ENCODE measurements around the gene AGA.

AGA gene

DNA sequence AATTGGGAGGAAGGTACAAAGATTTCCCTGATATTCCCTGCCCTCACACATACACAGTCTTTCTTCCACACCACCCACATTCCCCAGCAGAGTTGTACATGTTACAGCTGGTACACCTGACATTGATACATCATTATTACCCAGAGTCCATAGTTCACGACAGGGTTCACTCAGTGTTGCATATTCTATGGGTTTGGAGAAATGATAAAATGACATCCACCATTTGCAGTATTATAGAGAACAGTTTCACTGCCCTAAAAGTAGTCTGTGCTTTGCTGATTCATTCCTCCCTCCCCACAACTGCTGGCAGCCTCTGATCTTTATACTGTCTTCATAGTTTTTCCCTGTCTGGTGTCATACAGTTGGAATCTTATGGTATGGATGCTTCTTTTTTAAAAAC lies 15.0 kb downstream of the AGA start:
- DNase-seq: no peak
- Mint-ChIP-seq H3K27ac (no peak overlapping the region), H3K4me3 (no peak overlapping the region), H3K9me3 (no peaks in the 10 kb centered on the region), H3K36me3 (peaks cover 17% of the 10 kb centered on the region), H3K4me1 (no peaks in the 10 kb centered on the region), H3K27me3 (no peaks in the 10 kb centered on the region)
- CTCF ChIA-PET: no interaction called here

DNA sequence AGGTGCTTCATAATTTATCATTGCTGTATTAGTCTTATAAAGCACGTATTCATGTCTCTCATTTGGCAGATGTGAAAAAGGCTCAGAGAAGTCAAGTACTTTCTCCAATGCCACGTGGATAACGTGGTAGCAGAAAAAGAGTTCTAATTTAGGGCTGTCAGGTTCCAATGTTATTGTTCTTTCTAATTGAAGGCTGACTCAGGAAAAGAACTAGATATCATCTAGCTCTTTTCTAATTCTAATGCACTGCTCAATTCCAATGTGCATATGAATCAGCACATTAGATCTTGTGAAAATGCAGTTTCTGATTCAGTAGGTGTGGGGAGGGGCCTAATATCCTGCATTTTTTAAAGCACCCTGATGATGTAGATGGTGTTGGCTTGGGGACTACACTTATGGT lies 22.8 kb downstream of the AGA start:
- H3K4me3 Mint-ChIP-seq: no peak overlapping the region
- H3K36me3 Mint-ChIP-seq: no peaks in the 10 kb centered on the region
- CTCF ChIA-PET: no interaction called here
- DNase-seq: no peak
- no peaks in the 10 kb centered on the region for H3K27me3 Mint-ChIP-seq
- no peaks in the 10 kb centered on the region for H3K4me1 Mint-ChIP-seq
- peaks cover 14% of the 10 kb centered on the region for H3K9me3 Mint-ChIP-seq
- H3K27ac Mint-ChIP-seq: no peak overlapping the region

DNA sequence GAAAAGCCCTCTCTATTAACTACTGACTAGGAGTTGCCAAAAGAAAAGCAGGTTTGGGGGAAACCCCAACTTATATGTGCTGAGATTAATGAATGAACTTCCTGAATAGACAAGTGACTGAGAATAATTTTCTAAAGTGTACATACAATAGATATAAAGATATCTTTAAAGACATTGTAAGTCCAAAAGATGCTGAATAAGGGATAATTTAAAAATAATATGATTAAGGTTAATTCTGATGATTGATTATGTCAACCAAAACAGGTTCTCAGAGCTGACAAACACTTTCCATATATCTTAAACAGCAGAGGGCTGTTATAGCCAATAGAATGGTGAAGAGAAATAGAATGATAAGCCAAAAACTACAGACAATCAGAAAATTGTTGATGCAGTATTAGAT lies 28.6 kb downstream of the AGA start:
- no peak for DNase-seq
- H3K27ac Mint-ChIP-seq: no peak overlapping the region
- H3K4me1 Mint-ChIP-seq: peaks cover 7% of the 10 kb centered on the region
- H3K9me3 Mint-ChIP-seq: no peaks in the 10 kb centered on the region
- H3K36me3 Mint-ChIP-seq: no peaks in the 10 kb centered on the region
- no peaks in the 10 kb centered on the region for H3K27me3 Mint-ChIP-seq
- no peak overlapping the region for H3K4me3 Mint-ChIP-seq
- CTCF ChIA-PET: interaction anchor here (0.7 kb wide), 1 partner anchor 232 kb away, joined by 3 read pairs; no protein-coding TSS in a partner anchor

DNA sequence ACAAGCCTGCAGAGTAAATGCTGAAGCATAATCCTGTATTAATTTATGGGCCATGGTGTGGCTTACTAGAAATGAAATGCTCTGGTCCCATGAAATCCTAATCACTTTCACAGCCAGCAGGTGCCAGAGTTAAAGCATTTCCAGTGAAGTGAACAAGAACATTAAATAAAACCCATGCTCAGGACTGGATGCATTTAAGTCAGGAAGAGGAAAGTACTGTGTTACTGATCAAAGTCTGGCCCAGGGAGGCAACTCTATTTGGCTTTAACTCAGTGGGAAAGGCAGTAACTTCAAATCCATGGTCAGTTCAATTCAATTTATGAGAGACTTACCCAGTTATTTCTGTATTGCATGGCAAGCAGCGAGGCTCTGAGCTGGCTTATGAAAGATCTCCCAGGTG lies 29.2 kb downstream of the AGA start:
- H3K4me1 Mint-ChIP-seq: peaks cover 7% of the 10 kb centered on the region
- no peak overlapping the region for H3K4me3 Mint-ChIP-seq
- no peaks in the 10 kb centered on the region for H3K27me3 Mint-ChIP-seq
- DNase-seq: no peak
- H3K9me3 Mint-ChIP-seq: no peaks in the 10 kb centered on the region
- no peaks in the 10 kb centered on the region for H3K36me3 Mint-ChIP-seq
- CTCF ChIA-PET: interaction anchor here (0.8 kb wide), 1 partner anchor 37 kb away, joined by 3 read pairs; no protein-coding TSS in a partner anchor
- H3K27ac Mint-ChIP-seq: no peak overlapping the region

DNA sequence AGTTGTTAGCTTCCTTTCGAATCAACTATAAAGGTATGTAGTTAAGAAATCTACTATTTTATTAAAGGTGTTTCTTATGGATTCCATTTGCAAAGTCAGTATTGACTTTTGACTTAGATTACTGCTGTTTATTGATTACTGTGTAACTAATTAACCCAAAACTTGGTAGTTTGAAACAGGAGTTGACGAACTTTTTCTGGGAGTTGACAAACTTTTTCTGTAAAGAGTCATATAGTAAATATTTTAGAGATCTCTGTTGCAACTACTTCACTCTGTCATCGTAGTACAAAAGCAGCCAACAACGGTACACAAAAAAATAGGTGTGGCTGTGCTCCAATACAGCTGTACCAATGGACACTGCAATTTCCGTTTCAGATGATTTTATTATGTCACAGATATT lies 30.2 kb downstream of the AGA start:
- CTCF ChIA-PET: interaction anchor here (0.8 kb wide), 1 partner anchor 38 kb away, joined by 3 read pairs; no protein-coding TSS in a partner anchor
- H3K9me3 Mint-ChIP-seq: no peaks in the 10 kb centered on the region
- DNase-seq: no peak

DNA sequence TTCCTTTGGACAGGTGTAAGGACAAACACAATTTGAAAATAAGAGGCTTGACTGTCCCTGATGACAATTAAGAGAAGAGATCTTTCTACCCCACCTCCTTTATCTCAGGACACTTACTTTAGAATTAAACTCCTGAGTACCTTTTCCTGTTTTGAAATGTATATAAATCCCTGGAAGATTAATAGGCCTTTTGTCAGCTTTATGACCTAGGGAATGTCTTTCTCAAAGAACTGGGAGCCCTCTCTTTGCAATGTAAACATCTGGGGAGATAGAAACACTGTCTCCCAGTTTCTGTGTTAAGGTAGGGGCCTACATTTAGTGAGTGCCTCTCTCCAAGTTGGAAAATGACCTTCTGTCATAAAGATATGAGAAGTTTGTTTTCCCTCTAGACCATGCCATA lies 31.7 kb downstream of the AGA start:
- CTCF ChIA-PET: no interaction called here
- H3K27ac Mint-ChIP-seq: no peak overlapping the region
- no peaks in the 10 kb centered on the region for H3K9me3 Mint-ChIP-seq
- peaks cover 7% of the 10 kb centered on the region for H3K4me1 Mint-ChIP-seq
- H3K4me3 Mint-ChIP-seq: no peak overlapping the region
- DNase-seq: no peak
- H3K36me3 Mint-ChIP-seq: no peaks in the 10 kb centered on the region
- H3K27me3 Mint-ChIP-seq: peaks cover 5% of the 10 kb centered on the region

More for the DNA sequence above, 30.2 kb downstream of the AGA start:
- H3K36me3 Mint-ChIP-seq: no peaks in the 10 kb centered on the region
- no peaks in the 10 kb centered on the region for H3K27me3 Mint-ChIP-seq
- no peak overlapping the region for H3K27ac Mint-ChIP-seq
- H3K4me1 Mint-ChIP-seq: peaks cover 7% of the 10 kb centered on the region
- H3K4me3 Mint-ChIP-seq: no peak overlapping the region

DNA sequence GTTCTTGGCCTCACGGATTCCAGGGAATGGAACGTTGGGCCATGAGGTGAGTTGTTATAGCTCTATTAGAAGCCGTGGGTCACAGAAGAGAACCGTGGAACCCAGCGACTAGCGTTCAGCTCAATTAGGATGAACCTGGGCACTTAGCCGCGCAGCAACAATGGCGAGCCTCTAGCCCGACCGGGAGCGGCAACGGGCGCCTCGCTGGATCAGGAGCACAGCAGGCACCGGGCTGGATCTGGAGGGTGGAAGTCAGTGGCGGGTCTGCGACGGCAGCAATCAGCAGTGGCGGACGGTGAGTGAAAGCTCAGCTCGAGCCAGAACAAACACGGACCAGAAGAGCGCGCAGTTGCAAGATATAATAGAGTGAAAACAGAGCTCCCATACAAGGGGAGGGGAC lies 34.2 kb downstream of the AGA start:
- Mint-ChIP-seq H3K36me3 (peaks cover 5% of the 10 kb centered on the region), H3K27ac (no peak overlapping the region), H3K9me3 (no peaks in the 10 kb centered on the region), H3K27me3 (peaks cover 10% of the 10 kb centered on the region), H3K4me1 (peaks cover 21% of the 10 kb centered on the region), H3K4me3 (no peak overlapping the region)
- CTCF ChIA-PET: no interaction called here
- no peak for DNase-seq

DNA sequence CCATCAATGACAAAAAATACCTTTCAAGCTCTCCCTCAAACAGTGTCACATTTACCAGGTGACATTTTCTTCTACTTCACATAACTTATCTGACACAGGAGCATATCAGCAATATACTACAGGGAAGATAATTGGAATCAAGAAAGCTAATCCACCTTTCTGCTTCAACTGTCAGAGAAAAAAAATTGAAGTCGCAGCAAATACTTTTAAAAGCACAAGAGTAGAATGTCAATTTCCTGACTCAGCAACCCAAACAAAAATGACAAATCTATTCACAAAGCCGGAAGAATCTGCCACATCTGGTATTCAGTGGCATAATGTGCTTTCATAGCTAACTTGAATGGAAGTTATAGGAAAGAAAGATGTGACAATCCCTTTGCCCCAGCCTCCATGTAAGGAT lies 36.7 kb downstream of the AGA start:
- H3K9me3 Mint-ChIP-seq: peaks cover 3% of the 10 kb centered on the region
- H3K27me3 Mint-ChIP-seq: peaks cover 10% of the 10 kb centered on the region
- DNase-seq: no peak
- peaks cover 13% of the 10 kb centered on the region for H3K36me3 Mint-ChIP-seq
- CTCF ChIA-PET: no interaction called here
- no peak overlapping the region for H3K27ac Mint-ChIP-seq
- no peak overlapping the region for H3K4me3 Mint-ChIP-seq
- peaks cover 44% of the 10 kb centered on the region for H3K4me1 Mint-ChIP-seq

DNA sequence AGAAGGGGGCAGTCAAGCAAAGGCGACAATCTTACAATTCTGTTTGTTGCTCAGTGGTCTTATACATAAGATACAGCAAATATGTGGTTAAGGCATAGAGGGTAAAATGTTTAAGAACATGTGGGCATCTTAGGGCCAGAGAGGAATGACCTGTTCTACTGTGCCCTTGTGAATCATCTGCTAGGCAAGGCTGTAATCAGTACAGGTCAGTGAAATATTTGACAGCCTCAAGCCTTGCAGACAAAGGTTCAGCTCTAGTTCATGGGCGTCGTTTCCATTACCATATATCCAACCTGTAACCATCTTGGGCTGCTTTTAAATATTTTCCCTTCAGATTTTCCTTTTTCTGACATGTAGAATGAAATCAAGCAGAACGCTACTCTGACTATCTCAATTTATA lies 37.3 kb downstream of the AGA start:
- Mint-ChIP-seq H3K9me3 (peaks cover 7% of the 10 kb centered on the region), H3K27ac (no peak overlapping the region)
- CTCF ChIA-PET: no interaction called here

DNA sequence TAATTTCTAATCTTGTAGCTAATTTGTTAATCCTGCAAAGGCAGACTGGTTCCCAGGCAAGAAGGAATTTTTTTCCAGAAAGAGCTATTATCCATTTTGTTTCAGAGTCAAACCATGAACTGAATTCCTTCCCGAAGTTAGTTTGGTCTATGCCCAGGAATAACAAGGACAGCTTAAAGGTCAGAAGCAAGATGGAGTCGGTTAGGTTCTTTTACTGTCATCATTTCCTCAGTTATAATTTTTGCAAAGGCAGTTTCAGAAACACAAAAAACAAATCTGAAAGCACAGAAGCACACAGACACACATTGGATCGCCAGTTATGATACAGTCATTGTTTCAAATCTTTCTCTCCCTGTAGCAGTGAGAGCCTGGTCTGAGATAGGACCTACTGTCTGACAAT lies 37.9 kb downstream of the AGA start:
- peaks cover 10% of the 10 kb centered on the region for H3K27me3 Mint-ChIP-seq
- no peak overlapping the region for H3K4me3 Mint-ChIP-seq
- CTCF ChIA-PET: interaction anchor here (0.5 kb wide), 1 partner anchor 22 kb away, joined by 3 read pairs; no protein-coding TSS in a partner anchor
- H3K27ac Mint-ChIP-seq: no peak overlapping the region
- H3K9me3 Mint-ChIP-seq: peaks cover 7% of the 10 kb centered on the region
- peaks cover 21% of the 10 kb centered on the region for H3K36me3 Mint-ChIP-seq
- DNase-seq: no peak
- H3K4me1 Mint-ChIP-seq: peaks cover 49% of the 10 kb centered on the region

More for the DNA sequence above, 37.3 kb downstream of the AGA start:
- H3K4me1 Mint-ChIP-seq: peaks cover 49% of the 10 kb centered on the region
- H3K27me3 Mint-ChIP-seq: peaks cover 10% of the 10 kb centered on the region
- no peak overlapping the region for H3K4me3 Mint-ChIP-seq
- peaks cover 19% of the 10 kb centered on the region for H3K36me3 Mint-ChIP-seq
- DNase-seq: no peak

DNA sequence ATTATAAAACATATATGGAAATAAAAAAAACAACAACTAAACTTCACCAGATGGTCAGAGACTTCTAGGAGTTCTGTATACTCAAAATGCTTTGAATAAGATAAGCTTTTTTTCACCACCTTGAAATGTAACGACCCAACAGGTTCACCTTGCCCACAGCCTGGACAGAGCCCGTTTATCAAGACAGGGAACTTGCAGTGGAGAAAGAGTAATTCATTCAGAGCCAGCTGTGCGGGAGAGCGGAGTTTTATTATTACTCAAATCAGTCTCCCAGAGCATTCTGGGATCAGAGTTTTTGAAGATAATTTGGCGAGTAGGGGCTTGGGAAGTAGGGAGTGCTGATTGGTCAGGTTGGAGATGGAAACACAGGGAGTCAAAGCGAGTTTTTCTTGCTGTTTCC lies 38.5 kb downstream of the AGA start:
- DNase-seq: no peak
- Mint-ChIP-seq H3K36me3 (peaks cover 21% of the 10 kb centered on the region), H3K27me3 (peaks cover 10% of the 10 kb centered on the region), H3K4me1 (peaks cover 52% of the 10 kb centered on the region), H3K4me3 (no peak overlapping the region), H3K9me3 (peaks cover 7% of the 10 kb centered on the region), H3K27ac (no peak overlapping the region)
- CTCF ChIA-PET: interaction anchor here (1.0 kb wide), 1 partner anchor 10 kb away, joined by 3 read pairs; no protein-coding TSS in a partner anchor

DNA sequence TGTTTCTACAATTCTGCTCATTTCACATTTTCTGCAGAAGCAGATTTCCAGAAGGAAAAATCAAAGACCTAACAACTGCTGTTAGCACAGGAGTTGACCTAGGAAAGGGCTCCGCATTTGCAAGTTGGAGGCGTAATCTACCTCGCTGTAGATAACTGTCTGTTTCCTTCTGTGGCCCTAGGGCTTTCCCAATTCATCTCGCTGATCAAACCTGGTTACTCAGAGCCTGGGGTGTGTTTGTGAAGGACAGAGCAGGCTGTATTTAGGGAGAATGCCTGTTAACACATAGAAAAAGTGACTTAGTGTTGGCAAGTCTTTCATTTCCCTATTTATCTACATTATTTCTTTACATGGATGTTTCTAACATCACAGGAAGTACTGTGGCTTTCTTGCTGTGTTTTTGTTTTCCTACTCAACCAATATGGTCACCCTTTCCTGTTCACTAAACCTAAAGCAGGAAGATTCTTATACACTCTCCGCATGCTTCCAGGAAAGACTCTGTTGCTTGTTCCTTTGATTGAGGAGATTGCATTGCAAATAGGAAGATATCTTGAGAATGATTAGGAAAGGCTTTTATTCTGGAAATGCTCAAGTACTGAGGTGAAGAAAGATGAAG lies 40.5 kb downstream of the AGA start:
- peak overlapping the region; percentile 88 for H3K27ac Mint-ChIP-seq
- H3K9me3 Mint-ChIP-seq: peaks cover 13% of the 10 kb centered on the region
- DNase-seq: no peak
- peak overlapping the region; percentile 2 for H3K4me3 Mint-ChIP-seq
- CTCF ChIA-PET: no interaction called here
- H3K36me3 Mint-ChIP-seq: peaks cover 26% of the 10 kb centered on the region
- H3K27me3 Mint-ChIP-seq: peaks cover 10% of the 10 kb centered on the region
- peaks cover 54% of the 10 kb centered on the region for H3K4me1 Mint-ChIP-seq

DNA sequence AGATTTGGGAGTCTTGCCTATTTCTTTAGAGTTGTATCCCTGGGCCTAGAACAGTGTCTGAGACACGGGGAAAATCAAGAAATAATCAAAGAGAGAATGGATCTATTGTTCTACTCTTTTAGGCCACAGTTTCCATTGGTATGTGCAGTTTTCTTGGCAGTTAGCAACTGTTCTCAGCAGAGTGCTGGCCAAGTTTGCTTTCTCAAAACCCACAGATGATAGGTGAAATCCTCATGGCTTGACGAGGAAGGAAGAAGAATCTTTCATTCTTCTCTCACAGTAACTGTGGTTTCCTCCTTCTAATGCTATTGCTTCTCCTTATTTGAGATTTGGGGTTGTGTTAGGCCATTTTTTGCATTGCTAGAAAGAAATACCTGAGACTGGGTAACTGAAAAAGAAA lies 42.2 kb downstream of the AGA start:
- H3K27ac Mint-ChIP-seq: peak overlapping the region; percentile 92

DNA sequence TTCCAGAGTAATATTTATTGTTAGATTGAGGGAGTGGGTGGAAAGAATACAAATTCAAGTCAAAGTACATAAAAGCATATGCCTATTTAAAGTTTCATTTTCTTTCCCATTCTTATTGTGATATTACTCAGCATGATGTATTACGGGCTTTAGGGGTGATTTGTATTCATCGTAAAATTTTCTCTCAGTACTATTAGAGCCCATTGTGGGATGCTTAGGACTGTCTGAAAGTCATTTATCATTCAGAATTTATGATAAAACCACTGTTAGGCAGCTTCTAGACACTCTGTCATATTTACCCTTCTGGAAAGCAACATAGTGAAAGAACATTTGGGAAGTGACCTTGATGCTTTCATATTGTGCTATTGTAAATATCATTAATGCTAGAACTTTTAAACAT lies 45.9 kb downstream of the AGA start:
- DNase-seq: no peak
- H3K27me3 Mint-ChIP-seq: peaks cover 8% of the 10 kb centered on the region
- peaks cover 56% of the 10 kb centered on the region for H3K4me1 Mint-ChIP-seq
- H3K9me3 Mint-ChIP-seq: peaks cover 13% of the 10 kb centered on the region
- peaks cover 15% of the 10 kb centered on the region for H3K36me3 Mint-ChIP-seq
- CTCF ChIA-PET: interaction anchor here (0.6 to 1.8 kb wide), 2 partner anchors 90 to 146 kb away, joined by 3 read pairs; no protein-coding TSS in a partner anchor
- H3K27ac Mint-ChIP-seq: no peak overlapping the region
- no peak overlapping the region for H3K4me3 Mint-ChIP-seq

More for the DNA sequence above, 42.2 kb downstream of the AGA start:
- Mint-ChIP-seq H3K27me3 (peaks cover 6% of the 10 kb centered on the region), H3K4me1 (peaks cover 58% of the 10 kb centered on the region), H3K9me3 (peaks cover 13% of the 10 kb centered on the region), H3K4me3 (peak overlapping the region; percentile 31), H3K36me3 (peaks cover 26% of the 10 kb centered on the region)
- CTCF ChIA-PET: no interaction called here
- DNase-seq: no peak

DNA sequence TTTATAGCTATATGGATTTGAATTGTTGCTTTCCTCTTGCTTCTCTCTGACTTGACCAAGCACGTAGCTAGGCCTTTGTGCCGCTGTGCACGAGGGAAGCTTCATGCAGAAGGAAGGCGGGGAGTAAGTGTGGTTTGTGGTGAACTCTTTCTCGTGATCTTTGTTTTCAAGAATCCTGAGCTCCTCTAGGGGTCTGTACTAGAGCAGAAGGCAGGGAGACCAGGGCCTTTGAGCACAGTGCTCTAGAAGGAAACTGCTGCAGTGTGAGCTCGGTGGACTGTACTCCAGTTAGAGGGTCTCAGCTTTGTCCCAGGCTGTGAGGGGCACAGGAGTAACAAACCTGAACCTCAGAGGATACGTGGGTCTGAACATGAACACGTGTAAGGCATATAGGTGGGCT lies 49.0 kb downstream of the AGA start:
- Mint-ChIP-seq H3K36me3 (peaks cover 6% of the 10 kb centered on the region), H3K4me1 (peaks cover 40% of the 10 kb centered on the region), H3K4me3 (peak overlapping the region; percentile 21), H3K27ac (peak overlapping the region; percentile 85), H3K9me3 (peaks cover 6% of the 10 kb centered on the region), H3K27me3 (peaks cover 13% of the 10 kb centered on the region)
- peak; percentile 75 for DNase-seq
- CTCF ChIA-PET: interaction anchor here (0.9 to 2.1 kb wide), 4 partner anchors 10 to 346 kb away, joined by 3 to 5 read pairs (median 4); no protein-coding TSS in a partner anchor
